Measurements from ENCODE around the gene QSOX2.
"Not testable (repeated sequence)": the region's sequence is repeated elsewhere in the genome, so short reads cannot be mapped to it uniquely, and the experiment has no call there.

The QSOX2 gene

GRCh38 chr9:136274786-136275654 lies 29.4 kb upstream of the QSOX2 start:
- Mint-ChIP-seq H3K4me3 (no peak overlapping the region), H3K36me3 (no peaks in the 10 kb centered on the region), H3K27ac (no peak overlapping the region), H3K9me3 (ENCODE audit: low read depth) (no peaks in the 10 kb centered on the region), H3K27me3 (peaks cover 2% of the 10 kb centered on the region), H3K4me1 (ENCODE audit: low read depth) (no peaks in the 10 kb centered on the region)

- Mint-ChIP-seq H3K4me1 (ENCODE audit: low read depth) (no peaks in the 10 kb centered on the region), H3K9me3 (ENCODE audit: low read depth) (no peaks in the 10 kb centered on the region), H3K27ac (no peak overlapping the region), H3K36me3 (no peaks in the 10 kb centered on the region), H3K27me3 (peaks cover 2% of the 10 kb centered on the region), H3K4me3 (no peak overlapping the region)
Measured at GRCh38 chr9:136273921-136274785, 28.5 kb upstream of the QSOX2 start.

GRCh38 chr9:136273244-136273865 lies 27.7 kb upstream of the QSOX2 start:
- Mint-ChIP-seq H3K4me3 (no peak overlapping the region), H3K36me3 (no peaks in the 10 kb centered on the region), H3K4me1 (ENCODE audit: low read depth) (no peaks in the 10 kb centered on the region), H3K27me3 (peaks cover 2% of the 10 kb centered on the region), H3K27ac (no peak overlapping the region), H3K9me3 (ENCODE audit: low read depth) (no peaks in the 10 kb centered on the region)

- no peak overlapping the region for H3K27ac Mint-ChIP-seq
- H3K27me3 Mint-ChIP-seq, result no peaks in the 10 kb centered on the region
- H3K36me3 Mint-ChIP-seq, result no peaks in the 10 kb centered on the region
- H3K4me3 Mint-ChIP-seq, result no peak overlapping the region
- peaks cover 3% of the 10 kb centered on the region for H3K4me1 Mint-ChIP-seq (ENCODE audit: low read depth)
- no peaks in the 10 kb centered on the region for H3K9me3 Mint-ChIP-seq (ENCODE audit: low read depth)
Measured at GRCh38 chr9:136270173-136270705, 24.6 kb upstream of the QSOX2 start.

- no peaks in the 10 kb centered on the region for H3K27me3 Mint-ChIP-seq
- peaks cover 3% of the 10 kb centered on the region for H3K4me1 Mint-ChIP-seq (ENCODE audit: low read depth)
- no peaks in the 10 kb centered on the region for H3K9me3 Mint-ChIP-seq (ENCODE audit: low read depth)
- H3K27ac Mint-ChIP-seq, result no peak overlapping the region
- H3K36me3 Mint-ChIP-seq, result no peaks in the 10 kb centered on the region
- no peak overlapping the region for H3K4me3 Mint-ChIP-seq
Measured at GRCh38 chr9:136268735-136269134, 23.1 kb upstream of the QSOX2 start.

- peak overlapping the region; percentile 38 for H3K4me3 Mint-ChIP-seq
- peak overlapping the region; percentile 10 for H3K27ac Mint-ChIP-seq
- H3K36me3 Mint-ChIP-seq, result no peaks in the 10 kb centered on the region
- no peaks in the 10 kb centered on the region for H3K9me3 Mint-ChIP-seq (ENCODE audit: low read depth)
- H3K27me3 Mint-ChIP-seq, result no peaks in the 10 kb centered on the region
- H3K4me1 Mint-ChIP-seq (ENCODE audit: low read depth), result peaks cover 3% of the 10 kb centered on the region
Measured at GRCh38 chr9:136268318-136268717, 22.7 kb upstream of the QSOX2 start.

- Mint-ChIP-seq H3K27me3 (no peaks in the 10 kb centered on the region), H3K27ac (peak overlapping the region; percentile 58), H3K4me3 (peak overlapping the region; percentile 79), H3K36me3 (no peaks in the 10 kb centered on the region), H3K9me3 (ENCODE audit: low read depth) (no peaks in the 10 kb centered on the region), H3K4me1 (ENCODE audit: low read depth) (peaks cover 3% of the 10 kb centered on the region)
Measured at GRCh38 chr9:136267261-136268111, 21.9 kb upstream of the QSOX2 start.

- not testable (repeated sequence) for H3K27me3 Mint-ChIP-seq; H3K27ac Mint-ChIP-seq; H3K4me1 Mint-ChIP-seq (ENCODE audit: low read depth); H3K9me3 Mint-ChIP-seq (ENCODE audit: low read depth); H3K36me3 Mint-ChIP-seq
- H3K4me3 Mint-ChIP-seq, result peak overlapping the region; percentile 79
Measured at GRCh38 chr9:136266641-136267040, 21.0 kb upstream of the QSOX2 start.

GRCh38 chr9:136265561-136266355 lies 20.1 kb upstream of the QSOX2 start:
- H3K9me3 Mint-ChIP-seq (ENCODE audit: low read depth), result no peaks in the 10 kb centered on the region
- peaks cover 3% of the 10 kb centered on the region for H3K4me1 Mint-ChIP-seq (ENCODE audit: low read depth)
- H3K36me3 Mint-ChIP-seq, result no peaks in the 10 kb centered on the region
- H3K27me3 Mint-ChIP-seq, result no peaks in the 10 kb centered on the region
- no peak overlapping the region for H3K27ac Mint-ChIP-seq
- H3K4me3 Mint-ChIP-seq, result no peak overlapping the region

GRCh38 chr9:136264441-136265405 lies 19.1 kb upstream of the QSOX2 start:
- Mint-ChIP-seq H3K36me3 (no peaks in the 10 kb centered on the region), H3K4me1 (ENCODE audit: low read depth) (peaks cover 3% of the 10 kb centered on the region), H3K9me3 (ENCODE audit: low read depth) (no peaks in the 10 kb centered on the region), H3K27ac (no peak overlapping the region), H3K4me3 (no peak overlapping the region), H3K27me3 (no peaks in the 10 kb centered on the region)

- H3K4me3 Mint-ChIP-seq, result no peak overlapping the region
- H3K27ac Mint-ChIP-seq, result no peak overlapping the region
- H3K9me3 Mint-ChIP-seq (ENCODE audit: low read depth), result no peaks in the 10 kb centered on the region
- peaks cover 3% of the 10 kb centered on the region for H3K4me1 Mint-ChIP-seq (ENCODE audit: low read depth)
- H3K27me3 Mint-ChIP-seq, result no peaks in the 10 kb centered on the region
- no peaks in the 10 kb centered on the region for H3K36me3 Mint-ChIP-seq
Measured at GRCh38 chr9:136264031-136264430, 18.4 kb upstream of the QSOX2 start.

GRCh38 chr9:136262671-136263178 lies 17.1 kb upstream of the QSOX2 start:
- no peaks in the 10 kb centered on the region for H3K9me3 Mint-ChIP-seq (ENCODE audit: low read depth)
- H3K36me3 Mint-ChIP-seq, result no peaks in the 10 kb centered on the region
- H3K4me1 Mint-ChIP-seq (ENCODE audit: low read depth), result peaks cover 3% of the 10 kb centered on the region
- H3K27ac Mint-ChIP-seq, result no peak overlapping the region
- no peaks in the 10 kb centered on the region for H3K27me3 Mint-ChIP-seq
- no peak overlapping the region for H3K4me3 Mint-ChIP-seq

Measured in activated naive CD8-positive, alpha-beta T cell (primary cell).